Neuronal stem cell (in vitro differentiated cells): ENCODE data around the gene MCEMP1.

ENCODE experiments used
- DNase-seq: peaks from one replicate; pipeline ENCODE4 v3.0.0-alpha.2; 2013; ENCODE audit warnings: low spot score
- H2AFZ ChIP-seq: one replicate; pipeline ENCODE4 v1.6.1; 2013; ENCODE audit warnings: mild to moderate bottlenecking, low read length, inconsistent platforms
- H2AK5ac ChIP-seq: 2 replicates; pipeline ENCODE4 v1.6.1; 2013; ENCODE audit warnings: low read depth, mild to moderate bottlenecking, inconsistent platforms, low read length, moderate library complexity, mixed read lengths
- H2BK120ac ChIP-seq: 2 replicates; pipeline ENCODE4 v1.6.1; 2013; ENCODE audit warnings: low read depth, mild to moderate bottlenecking, inconsistent platforms, low read length, moderate library complexity, mixed read lengths
- H2BK12ac ChIP-seq: one replicate; pipeline ENCODE4 v1.6.1; 2013; ENCODE audit warnings: low read length, inconsistent platforms
- H2BK15ac ChIP-seq: 2 replicates; pipeline ENCODE4 v1.6.1; 2013; ENCODE audit warnings: mild to moderate bottlenecking, low read length, inconsistent platforms, mixed read lengths
- H2BK5ac ChIP-seq: one replicate; pipeline ENCODE4 v1.6.1; 2013; ENCODE audit warnings: inconsistent platforms, mild to moderate bottlenecking, low read length, moderate library complexity
- H3K14ac ChIP-seq: one replicate; pipeline ENCODE4 v1.6.1; 2013; ENCODE audit warnings: low read length, inconsistent platforms
- H3K18ac ChIP-seq: 2 replicates; pipeline ENCODE4 v1.6.1; 2013; ENCODE audit warnings: low read length, inconsistent platforms
- H3K23ac ChIP-seq: 2 replicates; pipeline ENCODE4 v1.6.1; 2013; ENCODE audit warnings: low read depth, mild to moderate bottlenecking, mixed read lengths, low read length, inconsistent platforms; ENCODE audit not compliant: poor library complexity
- H3K27ac ChIP-seq: replicated peaks from 3 replicates; pipeline ENCODE4 v1.5.1; 2013; ENCODE audit warnings: low read length, inconsistent platforms
- H3K27me3 ChIP-seq, 3 experiments: 2 replicates each; pipeline ENCODE4 v1.6.1; 2013; ENCODE audit warnings: low read length in 3 of 3, mild to moderate bottlenecking in 2 of 3, inconsistent platforms in 1 of 3, low read depth in 1 of 3, mixed read lengths in 1 of 3, moderate library complexity in 1 of 3; ENCODE audit not compliant: control insufficient read depth in 3 of 3, insufficient read depth in 3 of 3
- H3K36me3 ChIP-seq, 2 donors: replicated peaks in 1 of 2; 2 replicates each; pipeline ENCODE4 v1.6.1; 2013; ENCODE audit warnings: low read length in 2 of 2; ENCODE audit not compliant: control insufficient read depth in 2 of 2, insufficient read depth in 2 of 2
- H3K4ac ChIP-seq: 2 replicates; pipeline ENCODE4 v1.6.1; 2013; ENCODE audit warnings: inconsistent platforms, mild to moderate bottlenecking, low read length, moderate library complexity
- H3K4me1 ChIP-seq, 2 donors: 1 replicate in 1 of 2; 2 replicates in 1 of 2; pipeline ENCODE4 v1.6.1; 2013; ENCODE audit warnings: low read length in 2 of 2, low read depth in 1 of 2; ENCODE audit not compliant: control insufficient read depth in 2 of 2, insufficient read depth in 1 of 2
- H3K4me2 ChIP-seq: one replicate; pipeline ENCODE4 v1.6.1; 2013; ENCODE audit warnings: mild to moderate bottlenecking, low read length, inconsistent platforms; ENCODE audit not compliant: insufficient read depth, poor library complexity, severe bottlenecking
- H3K4me3 ChIP-seq, 2 donors: 2 replicates each; pipeline ENCODE4 v1.5.1; 2013; ENCODE audit warnings: low read length in 2 of 2, mild to moderate bottlenecking in 2 of 2, inconsistent platforms in 1 of 2, moderate library complexity in 1 of 2
- H3K79me1 ChIP-seq: one replicate; pipeline ENCODE4 v1.6.1; 2013; ENCODE audit warnings: low read depth, mild to moderate bottlenecking, inconsistent platforms, low read length, moderate library complexity
- H3K9ac ChIP-seq: one replicate; pipeline ENCODE4 v1.6.1; 2013; ENCODE audit warnings: mild to moderate bottlenecking, low read depth, low read length, inconsistent platforms; ENCODE audit not compliant: poor library complexity
- H3K9me3 ChIP-seq, 2 donors: replicated peaks in 1 of 2; 2 replicates each; pipeline versions ENCODE3 to v1.6.1; 2013; ENCODE audit warnings: low read length in 2 of 2, mild to moderate bottlenecking in 2 of 2, inconsistent platforms in 1 of 2, low read depth in 1 of 2, mixed read lengths in 1 of 2, moderate library complexity in 1 of 2; ENCODE audit not compliant: control insufficient read depth in 2 of 2, insufficient read depth in 1 of 2
- H4K8ac ChIP-seq: one replicate; pipeline ENCODE4 v1.6.1; 2013; ENCODE audit warnings: low read depth, mild to moderate bottlenecking, inconsistent platforms, low read length, moderate library complexity
- H4K91ac ChIP-seq: one replicate; pipeline ENCODE4 v1.6.1; 2013; ENCODE audit warnings: low read length, low read depth, mild to moderate bottlenecking, inconsistent platforms; ENCODE audit not compliant: poor library complexity
- WGBS, 2 donors: extraction: QIAGEN DNeasy Blood & Tissue Kit; methylation state at CpG; one replicate each; pipeline ENCODE4 v1.1.7; 2013; ENCODE audit warnings: missing lambda C conversion rate in 2 of 2, mixed read lengths in 1 of 2; ENCODE audit not compliant: insufficient read length in 2 of 2, insufficient replicate concordance in 1 of 2; ENCODE audit errors: extremely low coverage in 2 of 2; 5-methylcytosine and 5-hydroxymethylcytosine counted together

MCEMP1 gene

GRCh38 chr19:7710616-7711015, 33.7 kb downstream of the MCEMP1 start:
- WGBS, 2 donors, result no CpG with 5 or more reads among the region's 5 CpGs
- Histone ChIP-seq H3K4ac (no peak overlapping the region), H3K36me3 (no peaks in the 10 kb centered on the region), H2AFZ (no peak overlapping the region), H3K4me1 (no peaks in the 10 kb centered on the region), H4K91ac (no peak overlapping the region), H3K27ac (no peak overlapping the region), H3K18ac (no peak overlapping the region), H2BK15ac (no peak overlapping the region), H2BK120ac (no peak overlapping the region), H2BK12ac (no peak overlapping the region), H3K4me3 (no peak overlapping the region), H4K8ac (no peak overlapping the region), H2AK5ac (no peak overlapping the region), H3K9ac (no peak overlapping the region), H3K27me3 (no peaks in the 10 kb centered on the region), H3K9me3 (no peaks in the 10 kb centered on the region), H2BK5ac (no peak overlapping the region), H3K23ac (no peak overlapping the region), H3K79me1 (no peaks in the 10 kb centered on the region), H3K14ac (no peak overlapping the region), H3K4me2 (no peak overlapping the region)
- DNase-seq, result no peak

DNA sequence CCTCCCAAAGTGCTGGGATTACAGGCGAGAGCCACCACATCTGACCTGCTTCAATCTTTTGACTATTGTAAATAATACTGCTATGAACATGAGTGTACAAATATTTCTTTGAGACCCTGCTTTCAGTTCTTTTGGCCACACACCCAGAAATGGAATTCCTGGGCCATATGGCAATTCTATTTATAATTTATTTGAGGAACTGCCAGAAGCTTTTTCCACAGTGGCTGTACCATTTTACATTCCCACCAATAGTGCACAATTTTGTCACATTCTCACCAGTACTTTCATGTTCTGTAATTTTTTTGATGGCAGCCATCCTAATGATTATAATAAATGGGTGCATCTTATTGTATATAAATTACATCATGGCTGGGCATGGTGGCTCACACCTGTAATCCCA, 38.8 kb downstream of the MCEMP1 start:
- Histone ChIP-seq H3K27ac (no peak overlapping the region), H3K79me1 (no peaks in the 10 kb centered on the region), H3K4ac (no peak overlapping the region), H3K36me3 (no peaks in the 10 kb centered on the region), H2BK5ac (no peak overlapping the region), H3K14ac (no peak overlapping the region), H2AK5ac (no peak overlapping the region), H3K18ac (no peak overlapping the region), H3K4me1 (no peaks in the 10 kb centered on the region), H3K9ac (no peak overlapping the region), H3K23ac (no peak overlapping the region), H3K4me2 (no peak overlapping the region), H4K8ac (no peak overlapping the region), H3K4me3 (no peak overlapping the region), H2BK15ac (no peak overlapping the region), H2BK12ac (no peak overlapping the region), H3K27me3 (no peaks in the 10 kb centered on the region), H4K91ac (no peak overlapping the region), H3K9me3 (no peaks in the 10 kb centered on the region), H2BK120ac (no peak overlapping the region), H2AFZ (no peak overlapping the region)
- DNase-seq, result no peak
- no CpG with 5 or more reads among the region's 1 CpG for WGBS, 2 donors

DNA sequence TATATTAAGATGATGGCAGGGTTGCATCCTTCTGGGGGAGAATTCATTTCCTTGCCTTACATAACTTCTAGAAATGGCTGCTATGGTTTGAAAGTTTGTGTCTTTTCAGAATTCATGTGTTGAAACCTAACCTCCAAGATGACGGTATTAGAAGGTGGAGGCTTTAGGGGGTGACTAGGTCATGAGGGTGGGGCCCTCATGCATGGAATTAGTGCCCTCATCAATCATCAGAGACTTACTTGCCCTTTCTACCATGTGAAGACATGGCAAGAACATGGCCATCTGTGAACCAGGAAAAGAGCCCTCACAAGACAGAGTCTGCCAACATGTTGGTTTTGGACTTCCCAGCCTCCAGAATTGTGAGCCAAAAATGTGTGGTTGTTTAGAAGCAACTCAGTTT, 39.9 kb downstream of the MCEMP1 start:
- H3K18ac ChIP-seq, result no peak overlapping the region
- H3K14ac ChIP-seq, result no peak overlapping the region
- no peaks in the 10 kb centered on the region for H3K9me3 ChIP-seq
- H2BK15ac ChIP-seq, result no peak overlapping the region
- no peak overlapping the region for H3K4me3 ChIP-seq
- no peaks in the 10 kb centered on the region for H3K4me1 ChIP-seq
- H3K4ac ChIP-seq, result no peak overlapping the region
- no peak overlapping the region for H3K9ac ChIP-seq
- no peaks in the 10 kb centered on the region for H3K36me3 ChIP-seq
- no peak overlapping the region for H3K23ac ChIP-seq
- H2BK5ac ChIP-seq, result no peak overlapping the region
- H3K27me3 ChIP-seq, result no peaks in the 10 kb centered on the region
- H2AK5ac ChIP-seq, result no peak overlapping the region
- no peak overlapping the region for H2AFZ ChIP-seq
- no peak overlapping the region for H3K27ac ChIP-seq
- no peak overlapping the region for H3K4me2 ChIP-seq
- H4K91ac ChIP-seq, result no peak overlapping the region
- no peak for DNase-seq
- no peaks in the 10 kb centered on the region for H3K79me1 ChIP-seq
- H4K8ac ChIP-seq, result no peak overlapping the region
- H2BK12ac ChIP-seq, result no peak overlapping the region
- no peak overlapping the region for H2BK120ac ChIP-seq
- WGBS, 2 donors, result no CpG with 5 or more reads among the region's 1 CpG

- no peak overlapping the region for H2AK5ac ChIP-seq
- H2BK5ac ChIP-seq, result no peak overlapping the region
- H3K9me3 ChIP-seq, result no peaks in the 10 kb centered on the region
- no peak overlapping the region for H3K27ac ChIP-seq
- no peak overlapping the region for H2BK15ac ChIP-seq
- H3K23ac ChIP-seq, result no peak overlapping the region
- peaks cover 0 to 5% (median 0%) of the 10 kb centered on the region in 3 experiments for H3K27me3 ChIP-seq
- WGBS, 2 donors, result no CpG with 5 or more reads among the region's 8 CpGs
- no peaks in the 10 kb centered on the region for H3K79me1 ChIP-seq
- no peak overlapping the region for H3K4me3 ChIP-seq
- H4K8ac ChIP-seq, result no peak overlapping the region
- H3K4ac ChIP-seq, result no peak overlapping the region
- H3K9ac ChIP-seq, result no peak overlapping the region
- no peak for DNase-seq
- H3K14ac ChIP-seq, result no peak overlapping the region
- H3K36me3 ChIP-seq, result no peaks in the 10 kb centered on the region
- no peak overlapping the region for H2BK120ac ChIP-seq
- H4K91ac ChIP-seq, result no peak overlapping the region
- no peak overlapping the region for H3K18ac ChIP-seq
- H2BK12ac ChIP-seq, result no peak overlapping the region
- no peak overlapping the region for H3K4me2 ChIP-seq
- peaks cover 0 to 2% of the 10 kb centered on the region in 2 donors for H3K4me1 ChIP-seq
- H2AFZ ChIP-seq, result no peak overlapping the region
Observed at GRCh38 chr19:7718668-7719067, 41.8 kb downstream of the MCEMP1 start.
